GM12874 (cell line): Measurements from ENCODE around the gene MCFD2.

Experiments
- CTCF ChIP-seq: IDR thresholded peaks from 2 replicates; pipeline ENCODE4 v1.5.1; 2011; ENCODE audit warnings: low read depth, mild to moderate bottlenecking, control low read depth, low read length, moderate library complexity; ENCODE audit not compliant: insufficient read depth

The MCFD2 gene

GRCh38 chr2:46879511-46879910 is 36.1 kb downstream of the MCFD2 start:
- TF ChIP-seq CTCF = no peak

GRCh38 chr2:46878886-46879285 is 36.7 kb downstream of the MCFD2 start:
- TF ChIP-seq CTCF = no peak

- TF ChIP-seq CTCF = no peak
Measured at GRCh38 chr2:46878240-46878877, 37.2 kb downstream of the MCFD2 start.

GRCh38 chr2:46877619-46878113 is 37.9 kb downstream of the MCFD2 start:
- no peak for TF ChIP-seq CTCF

- TF ChIP-seq CTCF = no peak
Measured at GRCh38 chr2:46876741-46877384, 38.7 kb downstream of the MCFD2 start.

- TF ChIP-seq CTCF = no peak
Measured at GRCh38 chr2:46875226-46875899, 40.2 kb downstream of the MCFD2 start.

- no peak for TF ChIP-seq CTCF
Measured at GRCh38 chr2:46874236-46874929, 41.2 kb downstream of the MCFD2 start.
